ENCODE measurements around the gene METTL27.

DNA sequence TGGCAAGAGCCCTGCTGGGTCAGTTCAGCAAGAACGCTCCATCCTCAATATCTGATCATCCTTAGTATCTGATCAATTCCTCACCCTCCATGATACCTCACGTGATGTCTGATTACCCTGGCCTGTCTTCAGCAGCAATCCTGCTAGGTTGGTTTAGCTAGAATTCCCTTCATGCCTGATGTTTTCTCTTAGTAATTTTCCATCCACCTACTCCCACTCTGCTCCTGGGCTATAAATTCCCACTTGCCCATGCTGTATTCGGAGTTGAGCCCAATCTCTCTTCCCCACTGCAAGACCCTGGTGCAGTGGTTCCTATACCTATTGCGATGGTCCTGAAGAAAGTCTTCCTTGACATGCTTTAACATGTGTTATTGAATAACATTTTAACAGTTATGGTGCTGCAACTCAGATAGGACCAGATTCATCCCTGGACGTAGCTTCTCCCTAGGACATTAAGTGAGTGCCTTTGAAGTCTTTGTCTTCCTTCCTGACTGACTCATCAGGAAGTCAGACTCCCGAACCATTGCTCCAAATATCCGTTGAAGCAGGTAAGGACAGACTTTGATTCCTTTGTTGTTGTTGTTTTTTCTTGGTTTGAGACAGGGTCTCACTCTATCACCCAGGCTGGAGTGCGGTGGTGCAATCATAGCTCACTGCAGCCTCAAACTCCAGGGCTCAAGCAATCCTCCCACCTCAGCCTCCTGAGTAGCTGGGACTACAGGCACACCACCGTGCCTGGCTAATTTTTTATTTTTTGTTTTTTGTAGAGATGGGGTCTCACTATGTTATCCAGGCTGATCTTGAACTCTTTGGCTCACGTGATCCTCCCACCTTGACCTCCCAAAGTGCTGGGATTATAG is 42.8 kb downstream of the METTL27 start:
- TF ChIP-seq, protein P1, sequence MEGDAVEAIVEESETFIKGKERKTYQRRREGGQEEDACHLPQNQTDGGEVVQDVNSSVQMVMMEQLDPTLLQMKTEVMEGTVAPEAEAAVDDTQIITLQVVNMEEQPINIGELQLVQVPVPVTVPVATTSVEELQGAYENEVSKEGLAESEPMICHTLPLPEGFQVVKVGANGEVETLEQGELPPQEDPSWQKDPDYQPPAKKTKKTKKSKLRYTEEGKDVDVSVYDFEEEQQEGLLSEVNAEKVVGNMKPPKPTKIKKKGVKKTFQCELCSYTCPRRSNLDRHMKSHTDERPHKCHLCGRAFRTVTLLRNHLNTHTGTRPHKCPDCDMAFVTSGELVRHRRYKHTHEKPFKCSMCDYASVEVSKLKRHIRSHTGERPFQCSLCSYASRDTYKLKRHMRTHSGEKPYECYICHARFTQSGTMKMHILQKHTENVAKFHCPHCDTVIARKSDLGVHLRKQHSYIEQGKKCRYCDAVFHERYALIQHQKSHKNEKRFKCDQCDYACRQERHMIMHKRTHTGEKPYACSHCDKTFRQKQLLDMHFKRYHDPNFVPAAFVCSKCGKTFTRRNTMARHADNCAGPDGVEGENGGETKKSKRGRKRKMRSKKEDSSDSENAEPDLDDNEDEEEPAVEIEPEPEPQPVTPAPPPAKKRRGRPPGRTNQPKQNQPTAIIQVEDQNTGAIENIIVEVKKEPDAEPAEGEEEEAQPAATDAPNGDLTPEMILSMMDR (IDR thresholded peaks at IDR 0.05; ENCODE audit: poor library complexity, severe bottlenecking): no peak
- TF ChIP-seq RAD21 (conservative IDR thresholded peaks at IDR 0.05) (no peak), EP300 (conservative IDR thresholded peaks at IDR 0.05; ENCODE audit: poor library complexity, severe bottlenecking) (no peak), EZH2 (IDR thresholded peaks at IDR 0.05; ENCODE audit: borderline replicate concordance, insufficient read depth, low read length, poor library complexity, severe bottlenecking) (no peak), POLR2AphosphoS5 (IDR thresholded peaks at IDR 0.05) (no peak), TAF1 (IDR thresholded peaks at IDR 0.05; ENCODE audit: low read depth) (no peak)
- TF ChIP-seq, protein P2, sequence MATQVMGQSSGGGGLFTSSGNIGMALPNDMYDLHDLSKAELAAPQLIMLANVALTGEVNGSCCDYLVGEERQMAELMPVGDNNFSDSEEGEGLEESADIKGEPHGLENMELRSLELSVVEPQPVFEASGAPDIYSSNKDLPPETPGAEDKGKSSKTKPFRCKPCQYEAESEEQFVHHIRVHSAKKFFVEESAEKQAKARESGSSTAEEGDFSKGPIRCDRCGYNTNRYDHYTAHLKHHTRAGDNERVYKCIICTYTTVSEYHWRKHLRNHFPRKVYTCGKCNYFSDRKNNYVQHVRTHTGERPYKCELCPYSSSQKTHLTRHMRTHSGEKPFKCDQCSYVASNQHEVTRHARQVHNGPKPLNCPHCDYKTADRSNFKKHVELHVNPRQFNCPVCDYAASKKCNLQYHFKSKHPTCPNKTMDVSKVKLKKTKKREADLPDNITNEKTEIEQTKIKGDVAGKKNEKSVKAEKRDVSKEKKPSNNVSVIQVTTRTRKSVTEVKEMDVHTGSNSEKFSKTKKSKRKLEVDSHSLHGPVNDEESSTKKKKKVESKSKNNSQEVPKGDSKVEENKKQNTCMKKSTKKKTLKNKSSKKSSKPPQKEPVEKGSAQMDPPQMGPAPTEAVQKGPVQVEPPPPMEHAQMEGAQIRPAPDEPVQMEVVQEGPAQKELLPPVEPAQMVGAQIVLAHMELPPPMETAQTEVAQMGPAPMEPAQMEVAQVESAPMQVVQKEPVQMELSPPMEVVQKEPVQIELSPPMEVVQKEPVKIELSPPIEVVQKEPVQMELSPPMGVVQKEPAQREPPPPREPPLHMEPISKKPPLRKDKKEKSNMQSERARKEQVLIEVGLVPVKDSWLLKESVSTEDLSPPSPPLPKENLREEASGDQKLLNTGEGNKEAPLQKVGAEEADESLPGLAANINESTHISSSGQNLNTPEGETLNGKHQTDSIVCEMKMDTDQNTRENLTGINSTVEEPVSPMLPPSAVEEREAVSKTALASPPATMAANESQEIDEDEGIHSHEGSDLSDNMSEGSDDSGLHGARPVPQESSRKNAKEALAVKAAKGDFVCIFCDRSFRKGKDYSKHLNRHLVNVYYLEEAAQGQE (IDR thresholded peaks at IDR 0.05; ENCODE audit: borderline replicate concordance): no peak

Data from neural cell (in vitro differentiated cells).